Measurements from ENCODE around the gene LHFPL2.

GRCh38 chr5:78632467-78632866, 16.1 kb downstream of the LHFPL2 start:
- TF ChIP-seq CTCF (IDR thresholded peaks at IDR 0.05), result no peak
- no peak for TF ChIP-seq POLR2A (IDR thresholded peaks at IDR 0.05)

Measured in esophagus squamous epithelium (tissue), 4 donors.